RPMI7951 (cell line): ENCODE data around the gene CEP135. TPM values are rescaled to one million over a fixed set of nuclear protein-coding genes. Genes with fewer than 3 reads are reported as not detected.
"Not testable (repeated sequence)": the region's sequence is repeated elsewhere in the genome, so short reads cannot be mapped to it uniquely, and the experiment has no call there.

Experiments
- DNase-seq: peaks from one replicate; pipeline ENCODE4 v3.0.0-alpha.2; 2012; ENCODE audit warnings: low read depth
- total RNA-seq: library from RNA; depleted of rRNA; stranded (reverse); fragments of >200 nt; shearing (Covaris generic); gene quantifications from 2 replicates; pipeline ENCODE4 v1.2.3, GENCODE V29; 2014; rRNA removed

The CEP135 gene
- total RNA-seq, 1 experiment from 2014 or later = 8.3 TPM

GRCh38 chr4:56072730-56073129 lies 124.0 kb downstream of the CEP135 start:
- DNase-seq = not testable (repeated sequence)

GRCh38 chr4:56077676-56078075 lies 128.9 kb downstream of the CEP135 start:
- no peak for DNase-seq

DNA sequence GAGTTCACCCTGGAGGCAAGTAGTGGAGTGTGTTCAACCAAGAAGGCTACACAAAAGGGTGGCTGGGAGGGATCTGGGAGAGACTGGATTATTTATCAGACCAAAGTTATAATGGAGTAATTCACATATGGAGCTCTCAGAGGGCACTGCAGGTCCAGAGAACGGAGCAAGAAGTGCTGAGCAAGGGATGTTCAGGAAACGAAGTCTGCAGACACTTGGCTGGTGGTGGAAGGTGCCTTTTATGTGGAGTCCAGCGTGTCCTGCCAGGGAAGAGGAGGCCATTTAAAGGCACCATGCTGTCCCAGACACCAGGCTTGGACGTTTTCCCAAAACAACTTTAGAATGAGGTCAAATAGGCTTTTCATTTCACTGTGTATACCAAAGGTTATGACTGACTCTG lies 130.1 kb downstream of the CEP135 start:
- DNase-seq = no peak

DNA sequence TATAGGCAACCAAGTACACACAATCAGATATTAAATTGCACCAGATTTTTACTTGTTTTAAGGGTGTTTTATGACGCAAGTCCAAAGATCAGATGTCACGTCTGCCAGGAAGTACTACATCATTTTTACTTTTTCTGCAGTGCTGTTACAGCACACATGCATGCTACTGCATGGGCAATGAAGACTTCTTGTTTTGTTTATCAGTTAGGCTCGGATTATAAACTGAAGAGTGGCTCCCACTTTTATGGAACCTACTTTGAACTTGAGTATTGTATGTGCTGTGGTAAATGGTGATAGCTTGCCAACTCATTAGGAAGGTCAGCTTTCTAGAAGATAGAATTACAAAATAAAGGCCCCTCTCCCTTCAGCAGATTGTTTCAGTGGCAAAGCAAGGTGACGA lies 131.6 kb downstream of the CEP135 start:
- no peak for DNase-seq

GRCh38 chr4:56082829-56083228 lies 134.1 kb downstream of the CEP135 start:
- DNase-seq = no peak

Other genes starting within 250 kb of the CEP135 start
- gene EXOC1L, start 129.2 kb upstream of the CEP135 start, total RNA-seq = not detected in 2 replicates
- 27.7 and 29.1 TPM in 2 replicates for gene EXOC1, start 95.3 kb upstream of the CEP135 start, total RNA-seq